GM19043 (cell line): ENCODE results near the gene TK1.

Experiments used
- ATAC-seq: cut with Tn5 transposase; IDR thresholded peaks from one replicate; pipeline ENCODE4 v1.9.1; 2021; ENCODE audit warnings: low read depth; ENCODE audit not compliant: unreplicated experiment

TK1 gene

DNA sequence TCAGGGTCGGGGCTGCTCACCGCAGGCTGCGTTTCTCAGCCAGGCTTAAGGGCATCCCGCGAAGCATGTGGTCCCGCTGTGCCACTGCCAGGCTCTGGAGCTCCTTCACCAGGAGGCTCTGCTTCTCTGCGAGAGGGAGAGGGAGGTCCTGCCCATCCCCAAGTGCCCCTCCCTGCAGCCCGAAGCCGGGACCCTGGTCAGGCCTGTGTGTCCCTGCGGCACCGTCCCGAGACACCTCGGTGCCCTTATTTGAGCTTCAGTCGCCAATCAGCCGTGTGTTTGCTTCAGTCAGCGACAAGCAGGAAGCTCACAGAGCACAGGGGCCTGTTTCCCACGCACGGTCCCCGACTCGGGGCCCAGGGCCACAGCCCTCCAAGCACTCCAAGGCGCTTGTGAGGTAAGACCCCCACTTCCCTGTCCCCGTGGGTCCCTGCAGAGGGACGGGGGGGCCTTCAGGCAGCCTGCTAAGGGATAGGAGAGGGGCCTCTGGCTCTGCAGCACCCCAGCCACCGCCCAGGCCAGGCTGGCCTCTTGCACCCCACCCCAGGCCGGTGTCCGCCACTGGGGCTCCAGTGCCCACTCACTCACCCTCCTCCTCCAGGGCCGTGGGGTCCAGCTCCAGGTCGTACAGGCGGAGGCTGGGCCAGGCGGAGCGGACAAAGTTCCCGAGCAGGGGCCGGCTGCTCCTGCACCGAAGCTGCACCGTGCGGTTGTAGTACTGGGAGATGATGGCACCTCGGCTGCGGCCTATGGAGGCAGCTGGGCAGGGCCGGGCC is 61.5 kb downstream of the TK1 start:
- no peak for ATAC-seq

DNA sequence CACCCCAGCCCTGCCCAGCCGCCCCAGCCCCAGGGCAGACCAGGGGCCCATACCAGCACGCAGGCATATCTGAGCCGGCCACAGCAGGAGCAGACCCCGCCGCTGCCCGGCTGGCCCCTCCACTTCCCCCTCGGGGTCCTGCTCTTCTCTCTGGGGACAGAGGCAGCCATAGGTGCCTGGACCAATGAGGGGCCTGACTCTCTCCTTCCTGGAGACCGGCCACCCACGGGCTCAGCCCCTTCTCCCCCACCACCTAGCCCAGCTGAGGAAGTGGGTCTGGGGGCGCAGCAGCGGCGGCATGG is 62.1 kb downstream of the TK1 start:
- ATAC-seq: no peak
